K562 (cell line): Measurements from ENCODE around the gene SLC5A6. TPM values are rescaled to one million over a fixed set of nuclear protein-coding genes. Genes with fewer than 3 reads are reported as not detected.

ENCODE experiments used
- BACH1 ChIP-seq: fragments of 200-800 bp; sonication (Bioruptor generic); IDR thresholded peaks from 2 replicates; pipeline ENCODE4 v1.6.1; 2016; ENCODE audit warnings: missing genetic modification characterization, missing compliant biosample characterization
- CBFA2T2 ChIP-seq: fragments of 450-650 bp; conservative IDR thresholded peaks from 2 replicates; pipeline ENCODE4 v1.6.1; 2017; ENCODE audit warnings: mild to moderate bottlenecking
- CEBPB ChIP-seq: fragments of 450-650 bp; IDR thresholded peaks from 2 replicates; pipeline ENCODE4 v1.6.1; 2016; ENCODE audit warnings: missing genetic modification characterization, missing compliant biosample characterization
- CEBPG ChIP-seq, 3 experiments: fragments of 200-800 bp in 1 of 3; sonication (Bioruptor generic) in 1 of 3; sonication (generic) in 1 of 3; formaldehyde crosslinking in 1 of 3; IDR thresholded peaks in 2 of 3; conservative IDR thresholded peaks in 1 of 3; 2 replicates each; pipeline versions ENCODE4 v1.6.1 to v1.8.0; 2016 to 2022; ENCODE audit warnings: missing compliant biosample characterization in 2 of 3, missing genetic modification characterization in 2 of 3, mild to moderate bottlenecking in 1 of 3, missing genetic modification reagents in 1 of 3
- FOSL1 ChIP-seq: fragments of 200-800 bp; sonication (Bioruptor generic); conservative IDR thresholded peaks from 2 replicates; pipeline ENCODE4 v1.6.1; 2016; ENCODE audit warnings: missing genetic modification characterization, missing compliant biosample characterization
- HMGN3 ChIP-seq: IDR thresholded peaks from 2 replicates; pipeline ENCODE4 v1.6.1; 2011; ENCODE audit warnings: borderline replicate concordance, low read depth, mild to moderate bottlenecking, mixed read lengths, low read length; ENCODE audit not compliant: insufficient read length; ENCODE audit errors: extremely low read depth
- JUND ChIP-seq, 2 experiments: IDR thresholded peaks; 2 replicates in 1 of 2; 3 replicates in 1 of 2; pipeline ENCODE4 v1.6.1; 2011; ENCODE audit warnings: borderline replicate concordance in 2 of 2, low read depth in 2 of 2, low read length in 2 of 2, improper control_type of control experiment in 1 of 2, missing biosample characterization in 1 of 2, missing genetic modification characterization in 1 of 2, missing genetic modification reagents in 1 of 2
- L3MBTL2 ChIP-seq: fragments of 450-650 bp; IDR thresholded peaks from 2 replicates; pipeline ENCODE4 v1.6.1; 2016; ENCODE audit warnings: mild to moderate bottlenecking, moderate library complexity
- MAFF ChIP-seq: IDR thresholded peaks from 2 replicates; pipeline ENCODE4 v1.6.1; 2012; ENCODE audit warnings: low read length, improper control_type of control experiment
- MTA2 ChIP-seq: fragments of 450-650 bp; IDR thresholded peaks from 2 replicates; pipeline ENCODE4 v1.6.1; 2016; ENCODE audit warnings: low read depth
- NFE2 ChIP-seq: IDR thresholded peaks from 2 replicates; pipeline ENCODE4 v1.6.1; 2014; ENCODE audit warnings: antibody characterized with exemption, low read depth
- NR0B1 ChIP-seq: fragments of 450-650 bp; IDR thresholded peaks from one replicate; pipeline ENCODE4 v1.6.1; 2018; ENCODE audit warnings: mild to moderate bottlenecking, moderate library complexity; ENCODE audit not compliant: partially characterized antibody
- NR2C2 ChIP-seq, 2 experiments: fragments of 200-800 bp in 1 of 2; sonication (Bioruptor generic) in 1 of 2; sonication (generic) in 1 of 2; formaldehyde crosslinking in 1 of 2; IDR thresholded peaks; 2 replicates each; pipeline versions ENCODE4 v1.6.1 to v1.8.0; 2016 to 2022; ENCODE audit warnings: mild to moderate bottlenecking in 1 of 2, missing compliant biosample characterization in 1 of 2, missing genetic modification characterization in 1 of 2, missing genetic modification reagents in 1 of 2
- NUFIP1 ChIP-seq: fragments of 450-650 bp; IDR thresholded peaks from 2 replicates; pipeline ENCODE4 v1.6.1; 2018; ENCODE audit not compliant: partially characterized antibody
- SMARCC2 ChIP-seq: fragments of 450-650 bp; IDR thresholded peaks from 2 replicates; pipeline ENCODE4 v1.6.1; 2017; ENCODE audit warnings: antibody characterized with exemption, moderate library complexity, mild to moderate bottlenecking, low read depth
- SMARCE1 ChIP-seq: fragments of 450-650 bp; IDR thresholded peaks from 2 replicates; pipeline ENCODE4 v1.7.1; 2016; ENCODE audit warnings: mild to moderate bottlenecking
- ZBTB1 ChIP-seq: sonication (generic); formaldehyde crosslinking; IDR thresholded peaks from 2 replicates; pipeline ENCODE4 v1.8.1; 2023; ENCODE audit warnings: missing genetic modification reagents, low read depth, mild to moderate bottlenecking, borderline replicate concordance
- ZBTB17 ChIP-seq: fragments of 450-650 bp; formaldehyde crosslinking; IDR thresholded peaks from 2 replicates; pipeline ENCODE4 v1.4.0; 2020; ENCODE audit warnings: mild to moderate bottlenecking
- ZNF175 ChIP-seq: fragments of 200-800 bp; sonication (Bioruptor generic); IDR thresholded peaks from 2 replicates; pipeline ENCODE4 v1.6.1; 2016; ENCODE audit warnings: low read depth, mild to moderate bottlenecking, missing genetic modification characterization, missing compliant biosample characterization
- ZNF24 ChIP-seq: fragments of 450-650 bp; IDR thresholded peaks from 2 replicates; pipeline ENCODE4 v1.6.1; 2016
- ZNF316 ChIP-seq: fragments of 450-650 bp; IDR thresholded peaks from 2 replicates; pipeline ENCODE4 v1.6.1; 2016
- ZNF431 ChIP-seq: sonication (generic); formaldehyde crosslinking; IDR thresholded peaks from 2 replicates; pipeline ENCODE4 v1.8.0; 2022; ENCODE audit warnings: mild to moderate bottlenecking, missing genetic modification reagents
- ZNF740 ChIP-seq, 3 experiments: fragments of 200-800 bp in 1 of 3; sonication (Bioruptor generic) in 1 of 3; sonication (generic) in 1 of 3; formaldehyde crosslinking in 1 of 3; IDR thresholded peaks; 2 replicates each; pipeline versions ENCODE4 v1.6.1 to v1.8.0; 2016 to 2022; ENCODE audit warnings: mild to moderate bottlenecking in 2 of 3, missing compliant biosample characterization in 2 of 3, missing genetic modification characterization in 2 of 3, missing genetic modification reagents in 1 of 3
- polyA plus RNA-seq, 8 experiments: library from polyadenylated mRNA; depleted of rRNA in 4 of 8; stranded (reverse) in 5 of 8; unstranded in 3 of 8; fragments of >200 nt; fragmentation: Nextera tagmentation in 2 of 8; fragmentation: Illumina TruSeq in 1 of 8; extraction: Ambion mirVana in 2 of 8; extraction: Trizol in 1 of 8; gene quantifications; 2 replicates each; pipeline versions ENCODE4 v1.2.1 to v1.2.3, GENCODE V29; 2011 to 2014; ENCODE audit warnings: inconsistent platforms in 1 of 8, missing spikeins in 1 of 8
- total RNA-seq, 7 experiments: library from RNA; depleted of rRNA in 6 of 7; stranded (reverse); fragments of >200 nt in 6 of 7; fragmentation: Illumina TruSeq in 2 of 7; extraction: Trizol in 2 of 7; gene quantifications; 2 replicates each; pipeline versions ENCODE4 v1.2.1 to v1.2.3, GENCODE V29; 2011 to 2021; ENCODE audit warnings: low replicate concordance in 1 of 7

Gene SLC5A6
- total and polyA plus RNA-seq, 9 of the 15 experiments (the other 6 are each of a cell fraction or from before 2014, with no cell fraction given): 32.6 to 137 (median 107) TPM

DNA sequence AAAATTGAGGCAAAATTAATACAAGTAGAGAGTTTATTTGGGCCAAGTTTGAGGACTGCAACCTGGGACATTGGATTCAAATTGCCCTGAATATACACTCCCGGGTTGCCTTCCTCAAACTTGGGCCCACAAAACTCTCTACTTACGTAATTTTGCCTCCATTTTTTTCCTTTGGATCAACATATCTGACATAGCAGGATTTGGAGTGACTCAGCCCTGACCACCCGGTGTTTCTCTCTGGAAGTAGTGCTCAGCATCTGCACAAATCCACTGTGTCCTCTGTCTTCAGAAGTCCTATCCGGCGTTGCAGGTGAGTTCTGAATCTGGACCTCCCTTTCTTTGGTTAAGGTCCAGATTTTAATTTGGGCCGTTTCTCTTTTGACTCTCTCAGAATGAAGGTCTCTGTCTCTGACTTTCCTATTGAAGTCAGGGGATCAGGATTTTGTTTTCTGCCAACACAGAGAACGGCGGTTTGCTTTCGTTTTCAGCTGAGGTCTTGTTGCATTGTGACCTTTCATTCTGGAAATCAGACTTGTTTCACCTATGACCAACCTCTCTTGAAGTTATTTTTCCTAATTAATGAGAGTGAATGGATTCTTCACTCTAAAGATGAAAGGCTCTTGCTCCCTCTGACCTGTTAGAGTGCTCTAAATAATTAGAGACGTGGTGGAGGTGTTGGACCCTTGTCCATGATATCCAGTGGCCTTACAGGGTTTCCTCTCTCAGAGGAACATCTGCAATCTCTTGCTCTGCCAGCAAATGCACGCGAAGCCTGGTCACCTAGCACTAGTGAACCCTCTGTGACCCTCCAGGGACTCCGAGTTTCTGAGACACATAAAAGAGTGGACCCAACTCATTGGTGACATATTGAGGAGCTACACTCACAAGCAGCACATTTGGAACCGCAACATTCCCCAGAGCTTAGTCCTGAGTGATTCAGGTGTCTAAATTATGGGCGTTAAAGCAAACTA lies 49.6 kb downstream of the SLC5A6 start (continued):
- TF ChIP-seq NR2C2 (CRISPR knock-in tag; IDR thresholded peaks at IDR 0.05) (no peak), NR2C2 (tag; IDR thresholded peaks at IDR 0.05) (0 out of 2 replicates have a peak, but pooled peaks have one; percentile 45), HMGN3 (no peak), SMARCE1 (0 out of 2 replicates have a peak, but pooled peaks have one; percentile 17), NR0B1 (no peak), FOSL1 (tag) (peak; percentile 77), MAFF (peak; percentile 25; the same call in 1 of the 2 replicates), NUFIP1 (no peak), CBFA2T2 (0 out of 2 replicates have a peak, but pooled peaks have one; percentile 5), SMARCC2 (0 out of 2 replicates have a peak, but pooled peaks have one; percentile 19), CEBPG (CRISPR knock-in tag; IDR thresholded peaks at IDR 0.05) (no peak), CEBPG (tag; conservative IDR thresholded peaks at IDR 0.05 in 1 of 2, IDR thresholded peaks at IDR 0.05 in 1 of 2) (0 out of 4 replicates have a peak, but pooled peaks have one; percentile 16 to 24), ZNF740 (CRISPR knock-in tag; IDR thresholded peaks at IDR 0.05) (no peak), ZNF740 (tag; IDR thresholded peaks at IDR 0.05) (no peak), ZNF175 (CRISPR knock-in tag) (no peak), BACH1 (peak; percentile 78), ZBTB1 (no peak), JUND (IDR thresholded peaks at IDR 0.05; ENCODE audit: borderline replicate concordance, low read depth, low read length) (peak; percentile 63; the same call in 1 of the 2 replicates), JUND (tag; IDR thresholded peaks at IDR 0.05; ENCODE audit: borderline replicate concordance, low read depth, low read length) (peak; percentile 77; the same call in 2 of the 3 replicates), ZNF24 (no peak), NFE2 (peak; percentile 57), ZBTB17 (CRISPR knock-in tag) (no peak), L3MBTL2 (0 out of 2 replicates have a peak, but pooled peaks have one; percentile 20), ZNF316 (peak; percentile 66), CEBPB (peak; percentile 53), MTA2 (no peak), ZNF431 (no peak)
